GM13977 (cell line): ENCODE measurements around the gene HOXB3.

Experiments used
- DNase-seq: peaks from one replicate; pipeline ENCODE4 v3.0.0; 2012; ENCODE audit warnings: low spot score
- CTCF ChIP-seq: IDR thresholded peaks from 2 replicates; pipeline ENCODE4 v1.5.1; 2012; ENCODE audit warnings: mild to moderate bottlenecking, control low read depth; ENCODE audit not compliant: insufficient read depth; ENCODE audit errors: extremely low read depth, missing control alignments
- in situ Hi-C: fragments of 300-500 bp; cut with MboI; formaldehyde crosslinking; loops from one replicate; pipeline ENCODE4 v1.12.0; 2022; ENCODE audit warnings: low sequenced_read_pairs, low pct_unique_long_range_greater_than_20kb, mixed read lengths, inconsistent platforms; ENCODE audit not compliant: unreplicated experiment

The HOXB3 gene

DNA sequence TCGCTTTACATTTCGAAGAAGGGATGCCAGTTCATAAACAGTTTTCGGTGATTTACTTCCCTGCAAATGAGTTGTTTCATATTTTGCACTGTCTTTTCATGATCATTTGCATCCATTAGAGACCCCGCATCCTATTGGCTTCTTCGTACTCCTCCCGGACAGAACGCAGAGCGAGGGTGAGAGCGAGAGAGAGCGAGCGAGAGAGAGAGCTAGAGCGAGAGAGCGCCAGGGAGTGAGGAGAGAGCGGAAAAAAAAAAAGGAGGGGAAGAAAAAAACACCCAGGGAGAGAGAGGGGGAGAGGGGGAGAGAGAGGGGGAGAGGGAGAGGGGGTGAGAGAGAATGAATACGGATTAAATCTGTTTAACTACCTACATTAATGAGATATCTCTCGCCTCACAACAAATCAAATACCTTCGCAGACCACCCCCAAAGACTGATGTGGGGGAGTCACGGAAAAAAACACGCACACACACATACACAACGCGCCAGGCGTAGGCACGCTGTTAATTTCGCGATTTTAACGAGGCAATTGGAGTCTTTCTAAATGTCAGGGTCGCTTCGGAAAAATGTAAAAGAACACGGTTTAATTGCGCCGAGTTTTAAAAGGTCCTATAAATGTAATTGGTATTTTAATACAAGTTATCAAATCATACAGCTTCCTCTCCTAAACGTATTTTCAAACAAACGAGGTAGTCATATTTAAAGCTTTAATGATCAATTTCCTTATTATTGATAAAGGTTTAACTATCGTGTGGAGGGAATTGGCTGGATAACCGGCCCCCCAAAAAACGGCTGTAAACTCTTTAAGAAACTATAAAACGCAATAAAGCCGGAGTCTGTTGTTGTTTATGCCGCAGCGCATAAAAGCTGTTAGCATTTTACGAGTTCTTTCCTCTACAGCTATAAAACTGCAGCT is 25.3 kb upstream of the HOXB3 start, which contains the start of gene HOXB8:
TSS of gene HOXB8 (minus strand) at position 246 of the 916 bp plus-strand sequence. CDS start 588 bp downstream, outside the sequence.
- in situ Hi-C loops = loop anchor here (10.0 kb wide), 1 partner anchor 109 kb away; the partner anchor contains the start of genes HOXB13, PRAC1 and PRAC2
- DNase-seq = no peak
- TF ChIP-seq CTCF = no peak

DNA sequence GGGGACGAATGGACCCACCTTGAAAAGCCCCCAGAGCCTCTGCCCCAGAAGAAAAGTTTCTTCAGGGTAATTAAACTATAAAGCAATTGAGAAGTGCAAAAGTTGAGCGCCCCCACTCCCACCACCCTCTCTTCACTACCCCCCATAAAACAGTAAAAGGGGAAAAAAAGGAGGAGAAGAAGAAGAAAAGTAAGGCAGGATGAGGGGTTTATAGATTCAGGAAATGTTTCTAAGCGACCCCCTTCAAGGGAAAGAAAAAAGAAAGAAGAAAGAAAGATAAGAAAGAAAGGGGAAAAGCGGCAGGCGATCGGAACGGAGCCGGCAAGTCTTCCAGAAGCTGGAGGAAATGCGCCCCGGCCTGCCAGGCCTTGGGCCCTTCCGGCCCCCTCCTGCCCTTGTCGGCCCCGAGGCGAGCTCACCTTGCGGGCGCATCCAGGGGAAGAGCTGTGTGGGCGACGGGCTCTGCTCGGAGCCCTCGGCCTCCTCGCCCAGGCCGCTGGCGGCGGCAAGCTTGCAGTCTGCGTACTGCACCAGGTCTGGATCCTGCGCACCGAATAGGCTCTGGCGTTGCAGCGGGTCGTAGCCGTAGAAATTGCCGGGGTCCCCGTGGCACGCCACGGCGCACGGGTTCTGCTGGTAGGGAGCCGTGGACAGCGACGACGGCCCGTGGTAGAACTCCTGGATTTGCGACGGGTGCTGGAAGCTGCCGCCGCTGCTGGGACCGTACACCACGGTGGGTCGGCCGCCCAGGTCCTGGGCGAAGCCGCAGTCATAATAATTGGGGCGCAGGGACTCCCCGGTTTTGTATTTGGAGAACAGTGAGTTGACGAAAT is 24.0 kb upstream of the HOXB3 start:
- in situ Hi-C loops = loop anchor here (10.0 kb wide), 1 partner anchor 111 kb away; the partner anchor contains the start of genes HOXB13, PRAC1 and PRAC2
- no peak for TF ChIP-seq CTCF
- DNase-seq = peak; percentile 56

GRCh38 chr17:48612854-48613691 is 23.0 kb upstream of the HOXB3 start:
- peak; percentile 80 for DNase-seq
- in situ Hi-C loops = loop anchor here (10.0 kb wide), 1 partner anchor 112 kb away; the partner anchor contains the start of genes HOXB13, PRAC1 and PRAC2
- TF ChIP-seq CTCF = peak; percentile 18

DNA sequence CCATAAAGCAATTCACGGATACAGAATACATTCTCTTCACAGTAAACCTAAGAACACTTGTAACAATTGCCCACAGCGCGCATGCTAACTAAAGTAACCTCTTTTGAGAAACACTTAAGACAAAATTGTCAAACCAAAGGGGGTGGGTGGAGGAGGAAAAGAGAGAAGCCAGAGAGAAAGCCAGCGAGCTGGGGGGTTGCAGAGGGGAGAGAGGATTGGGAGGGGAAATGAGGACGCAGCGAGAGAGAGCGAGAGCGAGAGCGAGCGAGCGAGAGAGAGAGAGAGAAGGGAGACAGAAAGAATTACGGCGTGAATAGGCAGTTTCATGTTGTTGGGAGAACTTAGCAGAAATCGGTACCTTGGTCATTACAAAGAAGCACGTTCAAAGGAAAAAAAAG is 22.4 kb upstream of the HOXB3 start:
- TF ChIP-seq CTCF = no peak
- in situ Hi-C loops = loop anchor here (10.0 kb wide), 1 partner anchor 112 kb away; the partner anchor contains the start of genes HOXB13, PRAC1 and PRAC2
- DNase-seq = no peak

DNA sequence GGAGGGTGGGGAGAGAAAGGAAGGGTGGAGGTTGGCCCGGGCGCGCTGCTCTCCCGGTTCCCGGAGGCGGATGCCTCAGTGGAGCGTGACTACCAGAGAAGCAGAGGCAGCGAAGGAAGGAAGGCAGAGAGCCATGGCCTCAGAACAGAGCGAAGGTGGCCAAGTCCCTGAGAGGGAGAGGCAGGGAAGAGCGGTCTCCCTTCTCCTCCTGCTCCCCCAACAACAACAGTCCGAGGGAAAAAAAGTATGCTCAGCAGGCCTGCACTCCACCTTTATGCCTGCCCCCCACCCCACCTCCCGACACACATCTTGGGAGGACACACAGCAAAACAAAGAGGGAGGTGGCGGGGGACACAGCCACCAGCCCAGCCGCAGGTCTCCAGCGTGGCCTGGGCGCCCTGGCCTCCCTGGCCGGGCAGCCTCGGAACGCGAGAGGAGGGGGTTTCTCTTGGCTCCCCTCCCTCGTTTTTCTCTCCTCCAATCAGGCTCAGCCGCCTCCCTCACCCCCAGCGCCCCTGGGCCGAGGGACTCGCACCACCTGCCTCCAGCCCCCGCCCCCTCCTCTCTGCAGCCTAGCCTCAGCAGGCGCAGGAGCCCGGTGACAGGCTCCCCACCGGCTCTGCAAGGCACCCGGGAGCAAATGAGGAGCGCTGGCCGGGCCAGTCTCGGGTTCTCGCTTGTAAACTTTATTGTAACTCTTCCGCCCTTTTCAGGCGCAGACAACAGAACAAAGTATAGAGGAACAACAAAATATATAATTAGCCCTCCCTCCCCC is 21.8 kb upstream of the HOXB3 start:
- DNase-seq = peak; percentile 56
- in situ Hi-C loops = loop anchor here (10.0 kb wide), 1 partner anchor 113 kb away; the partner anchor contains the start of genes HOXB13, PRAC1 and PRAC2
- TF ChIP-seq CTCF = no peak
